ENCODE results near the gene EME1.

The EME1 gene

DNA sequence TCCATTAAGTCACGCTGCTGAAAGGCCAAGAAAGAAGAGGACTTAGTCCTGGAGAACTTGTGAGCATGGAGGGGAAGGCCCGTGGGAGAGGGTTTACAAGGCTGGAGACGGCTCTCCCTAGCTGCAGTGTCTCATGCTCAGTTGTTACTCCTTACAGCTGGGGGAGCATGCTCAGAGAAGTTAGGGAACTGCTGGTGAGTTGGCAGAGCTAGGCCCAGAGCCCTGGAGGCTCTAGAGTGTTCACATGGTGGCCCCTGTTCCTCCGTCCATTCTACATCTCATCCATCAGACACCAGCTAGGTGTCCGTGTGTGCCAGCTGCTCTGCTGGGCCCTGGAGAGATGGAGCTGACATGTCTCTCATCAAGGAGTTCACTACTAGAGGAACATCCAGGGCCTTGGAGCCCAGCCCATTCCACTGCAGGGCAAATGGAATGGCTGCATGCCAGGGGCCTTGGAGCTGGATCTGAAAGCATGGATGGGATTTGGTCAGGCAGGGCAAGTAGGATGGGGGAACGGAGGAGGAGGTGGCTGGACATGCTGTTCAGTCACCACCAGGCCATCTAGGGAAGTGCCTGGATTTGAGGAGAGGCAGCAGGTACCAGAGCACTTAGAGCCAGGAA lies 20.8 kb upstream of the EME1 start:
- no peak for ATAC-seq
- TF ChIP-seq ZNF565 (CRISPR knock-in tag; conservative IDR thresholded peaks at IDR 0.05; ENCODE audit: low read depth) (no peak), TCF4 (CRISPR knock-in tag; IDR thresholded peaks at IDR 0.05; ENCODE audit: borderline replicate concordance) (no peak), ZFP30 (CRISPR knock-in tag; IDR thresholded peaks at IDR 0.05) (no peak), ISL1 (CRISPR knock-in tag; IDR thresholded peaks at IDR 0.05) (no peak), BACH2 (CRISPR knock-in tag; IDR thresholded peaks at IDR 0.05; ENCODE audit: borderline replicate concordance) (no peak), ARNTL (CRISPR knock-in tag; IDR thresholded peaks at IDR 0.05; ENCODE audit: borderline replicate concordance, low read depth) (no peak), CSDC2 (CRISPR knock-in tag; IDR thresholded peaks at IDR 0.05) (no peak), OSR1 (CRISPR knock-in tag; IDR thresholded peaks at IDR 0.05) (no peak), ZC3H10 (CRISPR knock-in tag; IDR thresholded peaks at IDR 0.05) (no peak)
- TF ChIP-seq, protein P1, sequence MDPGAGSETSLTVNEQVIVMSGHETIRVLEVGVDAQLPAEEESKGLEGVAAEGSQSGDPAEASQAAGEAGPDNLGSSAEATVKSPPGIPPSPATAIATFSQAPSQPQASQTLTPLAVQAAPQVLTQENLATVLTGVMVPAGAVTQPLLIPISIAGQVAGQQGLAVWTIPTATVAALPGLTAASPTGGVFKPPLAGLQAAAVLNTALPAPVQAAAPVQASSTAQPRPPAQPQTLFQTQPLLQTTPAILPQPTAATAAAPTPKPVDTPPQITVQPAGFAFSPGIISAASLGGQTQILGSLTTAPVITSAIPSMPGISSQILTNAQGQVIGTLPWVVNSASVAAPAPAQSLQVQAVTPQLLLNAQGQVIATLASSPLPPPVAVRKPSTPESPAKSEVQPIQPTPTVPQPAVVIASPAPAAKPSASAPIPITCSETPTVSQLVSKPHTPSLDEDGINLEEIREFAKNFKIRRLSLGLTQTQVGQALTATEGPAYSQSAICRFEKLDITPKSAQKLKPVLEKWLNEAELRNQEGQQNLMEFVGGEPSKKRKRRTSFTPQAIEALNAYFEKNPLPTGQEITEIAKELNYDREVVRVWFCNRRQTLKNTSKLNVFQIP (CRISPR knock-in tag; IDR thresholded peaks at IDR 0.05; ENCODE audit: borderline replicate concordance, low read depth) = no peak
- TF ChIP-seq, protein P2, sequence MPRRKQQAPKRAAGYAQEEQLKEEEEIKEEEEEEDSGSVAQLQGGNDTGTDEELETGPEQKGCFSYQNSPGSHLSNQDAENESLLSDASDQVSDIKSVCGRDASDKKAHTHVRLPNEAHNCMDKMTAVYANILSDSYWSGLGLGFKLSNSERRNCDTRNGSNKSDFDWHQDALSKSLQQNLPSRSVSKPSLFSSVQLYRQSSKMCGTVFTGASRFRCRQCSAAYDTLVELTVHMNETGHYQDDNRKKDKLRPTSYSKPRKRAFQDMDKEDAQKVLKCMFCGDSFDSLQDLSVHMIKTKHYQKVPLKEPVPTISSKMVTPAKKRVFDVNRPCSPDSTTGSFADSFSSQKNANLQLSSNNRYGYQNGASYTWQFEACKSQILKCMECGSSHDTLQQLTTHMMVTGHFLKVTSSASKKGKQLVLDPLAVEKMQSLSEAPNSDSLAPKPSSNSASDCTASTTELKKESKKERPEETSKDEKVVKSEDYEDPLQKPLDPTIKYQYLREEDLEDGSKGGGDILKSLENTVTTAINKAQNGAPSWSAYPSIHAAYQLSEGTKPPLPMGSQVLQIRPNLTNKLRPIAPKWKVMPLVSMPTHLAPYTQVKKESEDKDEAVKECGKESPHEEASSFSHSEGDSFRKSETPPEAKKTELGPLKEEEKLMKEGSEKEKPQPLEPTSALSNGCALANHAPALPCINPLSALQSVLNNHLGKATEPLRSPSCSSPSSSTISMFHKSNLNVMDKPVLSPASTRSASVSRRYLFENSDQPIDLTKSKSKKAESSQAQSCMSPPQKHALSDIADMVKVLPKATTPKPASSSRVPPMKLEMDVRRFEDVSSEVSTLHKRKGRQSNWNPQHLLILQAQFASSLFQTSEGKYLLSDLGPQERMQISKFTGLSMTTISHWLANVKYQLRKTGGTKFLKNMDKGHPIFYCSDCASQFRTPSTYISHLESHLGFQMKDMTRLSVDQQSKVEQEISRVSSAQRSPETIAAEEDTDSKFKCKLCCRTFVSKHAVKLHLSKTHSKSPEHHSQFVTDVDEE (CRISPR knock-in tag; IDR thresholded peaks at IDR 0.05) = no peak

DNA sequence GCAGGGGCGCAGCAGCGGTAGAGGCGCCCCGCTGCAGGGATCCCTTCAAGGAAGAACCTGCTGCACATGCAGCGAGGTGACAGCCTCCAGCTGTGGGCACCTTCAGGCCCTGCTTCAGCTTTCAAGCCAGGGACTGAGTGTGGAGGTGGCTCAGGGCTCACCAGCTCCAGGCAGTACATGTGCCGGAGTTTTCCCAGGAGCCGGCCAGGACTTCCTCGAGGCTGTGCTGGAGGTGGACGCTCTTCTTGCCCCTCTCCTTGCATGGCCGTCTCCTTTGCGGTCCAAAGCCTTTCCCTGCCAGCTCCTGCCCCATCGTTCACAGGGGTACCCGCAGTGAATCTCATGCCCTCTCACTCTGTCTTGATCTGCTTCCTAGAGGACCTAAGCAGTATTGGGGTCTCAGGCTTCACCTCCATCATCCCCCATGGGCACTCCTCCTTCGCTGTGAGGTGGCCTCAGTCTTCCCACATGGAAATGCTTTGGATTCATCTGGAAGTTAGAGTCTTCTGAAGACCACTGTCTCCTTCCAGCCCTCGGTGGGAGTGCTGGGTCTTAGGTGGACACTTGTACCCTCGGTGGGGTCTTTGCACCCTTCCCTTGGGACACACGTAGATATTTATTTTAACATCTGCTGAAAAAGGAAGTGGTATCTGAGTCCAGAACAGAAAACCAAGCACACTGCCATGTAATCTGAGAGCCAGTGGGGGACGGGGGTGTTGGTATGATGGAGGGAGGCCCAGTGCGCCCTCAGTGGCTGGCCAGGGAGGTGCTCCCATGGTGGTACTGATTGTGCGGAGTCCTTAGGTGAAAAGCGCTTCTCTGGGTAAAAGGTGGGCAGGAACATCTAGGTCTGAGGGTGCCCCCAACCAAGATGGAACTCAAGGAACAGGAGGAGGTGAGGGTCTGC lies 20.1 kb upstream of the EME1 start:
- no peak for ATAC-seq
- TF ChIP-seq BACH2 (CRISPR knock-in tag; IDR thresholded peaks at IDR 0.05; ENCODE audit: borderline replicate concordance) (no peak), ZC3H10 (CRISPR knock-in tag; IDR thresholded peaks at IDR 0.05) (no peak), ESRRG (CRISPR knock-in tag; IDR thresholded peaks at IDR 0.05) (no peak), ZNF8 (CRISPR knock-in tag; IDR thresholded peaks at IDR 0.05) (no peak), ZFP3 (CRISPR knock-in tag; IDR thresholded peaks at IDR 0.05) (no peak), CSDC2 (CRISPR knock-in tag; IDR thresholded peaks at IDR 0.05) (no peak), ZFP30 (CRISPR knock-in tag; IDR thresholded peaks at IDR 0.05) (no peak), ISL1 (CRISPR knock-in tag; IDR thresholded peaks at IDR 0.05) (no peak), SNAI2 (CRISPR knock-in tag; IDR thresholded peaks at IDR 0.05) (no peak), TOX (CRISPR knock-in tag; IDR thresholded peaks at IDR 0.05; ENCODE audit: borderline replicate concordance) (no peak), GLIS3 (CRISPR knock-in tag; IDR thresholded peaks at IDR 0.05) (no peak), ARNTL (CRISPR knock-in tag; IDR thresholded peaks at IDR 0.05; ENCODE audit: borderline replicate concordance, low read depth) (no peak), OSR1 (CRISPR knock-in tag; IDR thresholded peaks at IDR 0.05) (no peak)
- TF ChIP-seq, protein P3, sequence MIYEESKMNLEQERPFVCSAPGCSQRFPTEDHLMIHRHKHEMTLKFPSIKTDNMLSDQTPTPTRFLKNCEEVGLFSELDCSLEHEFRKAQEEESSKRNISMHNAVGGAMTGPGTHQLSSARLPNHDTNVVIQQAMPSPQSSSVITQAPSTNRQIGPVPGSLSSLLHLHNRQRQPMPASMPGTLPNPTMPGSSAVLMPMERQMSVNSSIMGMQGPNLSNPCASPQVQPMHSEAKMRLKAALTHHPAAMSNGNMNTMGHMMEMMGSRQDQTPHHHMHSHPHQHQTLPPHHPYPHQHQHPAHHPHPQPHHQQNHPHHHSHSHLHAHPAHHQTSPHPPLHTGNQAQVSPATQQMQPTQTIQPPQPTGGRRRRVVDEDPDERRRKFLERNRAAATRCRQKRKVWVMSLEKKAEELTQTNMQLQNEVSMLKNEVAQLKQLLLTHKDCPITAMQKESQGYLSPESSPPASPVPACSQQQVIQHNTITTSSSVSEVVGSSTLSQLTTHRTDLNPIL (CRISPR knock-in tag; IDR thresholded peaks at IDR 0.05; ENCODE audit: low read depth) = no peak
- TF ChIP-seq, protein P1 (CRISPR knock-in tag; IDR thresholded peaks at IDR 0.05; ENCODE audit: borderline replicate concordance, low read depth) = no peak

DNA sequence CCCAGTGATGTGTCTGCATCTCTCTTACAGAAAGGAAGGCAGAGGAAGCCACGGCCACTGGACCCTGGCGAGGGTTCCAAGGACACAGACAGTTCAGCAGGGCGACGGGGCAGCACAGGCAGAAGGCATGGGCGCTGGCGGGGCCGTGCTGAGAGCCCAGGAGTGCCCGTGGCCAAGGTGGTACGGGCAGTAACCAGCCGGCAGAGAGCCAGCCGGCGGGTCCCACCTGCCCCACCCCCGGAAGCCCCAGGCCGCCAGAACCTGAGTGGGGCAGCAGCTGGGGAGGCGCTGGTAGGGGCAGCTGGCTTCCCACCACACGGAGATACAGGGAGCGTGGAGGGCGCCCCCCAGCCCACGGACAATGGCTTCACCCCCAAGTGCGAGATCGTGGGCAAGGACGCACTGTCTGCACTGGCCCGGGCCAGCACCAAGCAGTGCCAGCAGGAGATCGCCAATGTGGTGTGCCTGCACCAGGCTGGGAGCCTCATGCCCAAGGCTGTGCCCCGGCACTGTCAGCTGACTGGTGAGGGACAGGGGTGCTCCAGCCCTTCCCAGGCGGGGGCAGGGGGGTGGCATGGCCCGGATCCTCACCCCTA lies 19.3 kb upstream of the EME1 start:
- ATAC-seq = no peak
- TF ChIP-seq ARNTL (CRISPR knock-in tag; IDR thresholded peaks at IDR 0.05; ENCODE audit: borderline replicate concordance, low read depth) = no peak
- TF ChIP-seq ZFP30 (CRISPR knock-in tag; IDR thresholded peaks at IDR 0.05) = no peak
- TF ChIP-seq TOX (CRISPR knock-in tag; IDR thresholded peaks at IDR 0.05; ENCODE audit: borderline replicate concordance) = no peak
- no peak for TF ChIP-seq SNAI2 (CRISPR knock-in tag; IDR thresholded peaks at IDR 0.05)
- TF ChIP-seq ZFP3 (CRISPR knock-in tag; IDR thresholded peaks at IDR 0.05) = no peak
- no peak for TF ChIP-seq BACH2 (CRISPR knock-in tag; IDR thresholded peaks at IDR 0.05; ENCODE audit: borderline replicate concordance)
- no peak for TF ChIP-seq TCF4 (CRISPR knock-in tag; IDR thresholded peaks at IDR 0.05; ENCODE audit: borderline replicate concordance)
- TF ChIP-seq, protein P4, sequence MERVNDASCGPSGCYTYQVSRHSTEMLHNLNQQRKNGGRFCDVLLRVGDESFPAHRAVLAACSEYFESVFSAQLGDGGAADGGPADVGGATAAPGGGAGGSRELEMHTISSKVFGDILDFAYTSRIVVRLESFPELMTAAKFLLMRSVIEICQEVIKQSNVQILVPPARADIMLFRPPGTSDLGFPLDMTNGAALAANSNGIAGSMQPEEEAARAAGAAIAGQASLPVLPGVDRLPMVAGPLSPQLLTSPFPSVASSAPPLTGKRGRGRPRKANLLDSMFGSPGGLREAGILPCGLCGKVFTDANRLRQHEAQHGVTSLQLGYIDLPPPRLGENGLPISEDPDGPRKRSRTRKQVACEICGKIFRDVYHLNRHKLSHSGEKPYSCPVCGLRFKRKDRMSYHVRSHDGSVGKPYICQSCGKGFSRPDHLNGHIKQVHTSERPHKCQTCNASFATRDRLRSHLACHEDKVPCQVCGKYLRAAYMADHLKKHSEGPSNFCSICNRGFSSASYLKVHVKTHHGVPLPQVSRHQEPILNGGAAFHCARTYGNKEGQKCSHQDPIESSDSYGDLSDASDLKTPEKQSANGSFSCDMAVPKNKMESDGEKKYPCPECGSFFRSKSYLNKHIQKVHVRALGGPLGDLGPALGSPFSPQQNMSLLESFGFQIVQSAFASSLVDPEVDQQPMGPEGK (CRISPR knock-in tag; IDR thresholded peaks at IDR 0.05; ENCODE audit: borderline replicate concordance) = no peak
- TF ChIP-seq ZC3H10 (CRISPR knock-in tag; IDR thresholded peaks at IDR 0.05) = no peak
- TF ChIP-seq PPARA (CRISPR knock-in tag; IDR thresholded peaks at IDR 0.05; ENCODE audit: borderline replicate concordance) = no peak
- TF ChIP-seq ESRRG (CRISPR knock-in tag; IDR thresholded peaks at IDR 0.05) = no peak
- TF ChIP-seq OSR1 (CRISPR knock-in tag; IDR thresholded peaks at IDR 0.05) = no peak
- TF ChIP-seq CSDC2 (CRISPR knock-in tag; IDR thresholded peaks at IDR 0.05) = no peak
- TF ChIP-seq GLIS3 (CRISPR knock-in tag; IDR thresholded peaks at IDR 0.05) = no peak
- TF ChIP-seq ZNF70 (CRISPR knock-in tag; IDR thresholded peaks at IDR 0.05) = no peak
- no peak for TF ChIP-seq RARB (CRISPR knock-in tag; IDR thresholded peaks at IDR 0.05)
- no peak for TF ChIP-seq ISL1 (CRISPR knock-in tag; IDR thresholded peaks at IDR 0.05)
- TF ChIP-seq, protein P5, sequence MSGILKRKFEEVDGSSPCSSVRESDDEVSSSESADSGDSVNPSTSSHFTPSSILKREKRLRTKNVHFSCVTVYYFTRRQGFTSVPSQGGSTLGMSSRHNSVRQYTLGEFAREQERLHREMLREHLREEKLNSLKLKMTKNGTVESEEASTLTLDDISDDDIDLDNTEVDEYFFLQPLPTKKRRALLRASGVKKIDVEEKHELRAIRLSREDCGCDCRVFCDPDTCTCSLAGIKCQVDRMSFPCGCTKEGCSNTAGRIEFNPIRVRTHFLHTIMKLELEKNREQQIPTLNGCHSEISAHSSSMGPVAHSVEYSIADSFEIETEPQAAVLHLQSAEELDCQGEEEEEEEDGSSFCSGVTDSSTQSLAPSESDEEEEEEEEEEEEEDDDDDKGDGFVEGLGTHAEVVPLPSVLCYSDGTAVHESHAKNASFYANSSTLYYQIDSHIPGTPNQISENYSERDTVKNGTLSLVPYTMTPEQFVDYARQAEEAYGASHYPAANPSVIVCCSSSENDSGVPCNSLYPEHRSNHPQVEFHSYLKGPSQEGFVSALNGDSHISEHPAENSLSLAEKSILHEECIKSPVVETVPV (CRISPR knock-in tag; IDR thresholded peaks at IDR 0.05) = no peak
